ENCODE results near the gene ZBTB44. TPM values are rescaled to one million over a fixed set of nuclear protein-coding genes. Genes with fewer than 3 reads are reported as not detected.
"Not testable (repeated sequence)": the region's sequence is repeated elsewhere in the genome, so short reads cannot be mapped to it uniquely, and the experiment has no call there.

The ZBTB44 gene
- total RNA-seq, 1 donor = 41.5 TPM

DNA sequence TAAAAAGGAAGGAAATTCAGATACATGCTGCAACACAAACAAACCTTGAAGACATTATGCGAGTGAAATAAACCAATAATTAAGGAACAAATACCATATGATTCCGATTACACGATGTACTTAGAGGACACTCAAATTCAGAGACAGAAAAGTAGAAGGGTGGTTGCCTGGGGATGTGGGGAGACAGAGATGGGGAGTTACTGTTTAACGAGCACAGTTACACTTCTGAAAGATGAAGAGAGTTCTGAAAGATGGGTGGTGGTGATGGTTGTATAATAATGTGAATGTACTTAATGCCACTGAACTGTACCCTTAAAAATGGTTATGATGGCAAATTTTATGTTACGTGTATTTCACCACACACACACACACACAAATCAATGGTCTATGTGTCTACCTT, 14.7 kb downstream of the ZBTB44 start:
- H3K4me3 ChIP-seq (ENCODE audit: low read depth, low read length) = no peak overlapping the region
- DNase-seq (ENCODE audit: low read depth) = no peak
- TF ChIP-seq, protein P1, sequence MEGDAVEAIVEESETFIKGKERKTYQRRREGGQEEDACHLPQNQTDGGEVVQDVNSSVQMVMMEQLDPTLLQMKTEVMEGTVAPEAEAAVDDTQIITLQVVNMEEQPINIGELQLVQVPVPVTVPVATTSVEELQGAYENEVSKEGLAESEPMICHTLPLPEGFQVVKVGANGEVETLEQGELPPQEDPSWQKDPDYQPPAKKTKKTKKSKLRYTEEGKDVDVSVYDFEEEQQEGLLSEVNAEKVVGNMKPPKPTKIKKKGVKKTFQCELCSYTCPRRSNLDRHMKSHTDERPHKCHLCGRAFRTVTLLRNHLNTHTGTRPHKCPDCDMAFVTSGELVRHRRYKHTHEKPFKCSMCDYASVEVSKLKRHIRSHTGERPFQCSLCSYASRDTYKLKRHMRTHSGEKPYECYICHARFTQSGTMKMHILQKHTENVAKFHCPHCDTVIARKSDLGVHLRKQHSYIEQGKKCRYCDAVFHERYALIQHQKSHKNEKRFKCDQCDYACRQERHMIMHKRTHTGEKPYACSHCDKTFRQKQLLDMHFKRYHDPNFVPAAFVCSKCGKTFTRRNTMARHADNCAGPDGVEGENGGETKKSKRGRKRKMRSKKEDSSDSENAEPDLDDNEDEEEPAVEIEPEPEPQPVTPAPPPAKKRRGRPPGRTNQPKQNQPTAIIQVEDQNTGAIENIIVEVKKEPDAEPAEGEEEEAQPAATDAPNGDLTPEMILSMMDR (IDR thresholded peaks at IDR 0.05; ENCODE audit: insufficient read depth, low read depth, low read length) = no peak

DNA sequence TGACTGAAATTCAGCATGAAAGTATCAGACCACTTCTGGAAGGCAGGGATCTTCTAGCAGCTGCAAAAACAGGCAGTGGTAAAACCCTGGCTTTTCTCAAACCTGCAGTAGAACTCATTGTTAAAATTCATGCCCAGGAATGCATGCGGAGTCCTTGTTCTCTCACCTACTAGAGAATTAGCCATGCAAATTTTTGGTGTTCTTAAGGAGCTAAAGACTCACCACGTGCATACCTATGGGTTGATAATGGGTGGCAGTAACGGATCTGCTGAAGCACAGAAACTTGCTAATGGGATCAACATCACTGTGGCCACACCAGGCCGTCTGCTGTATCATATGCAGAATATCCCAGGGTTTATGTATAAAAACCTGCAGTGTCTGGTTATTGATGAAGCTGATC, 19.1 kb downstream of the ZBTB44 start:
- no peak for DNase-seq (ENCODE audit: low read depth)
- TF ChIP-seq, protein P1 (IDR thresholded peaks at IDR 0.05; ENCODE audit: insufficient read depth, low read depth, low read length) = no peak
- H3K4me3 ChIP-seq (ENCODE audit: low read depth, low read length) = no peak overlapping the region

DNA sequence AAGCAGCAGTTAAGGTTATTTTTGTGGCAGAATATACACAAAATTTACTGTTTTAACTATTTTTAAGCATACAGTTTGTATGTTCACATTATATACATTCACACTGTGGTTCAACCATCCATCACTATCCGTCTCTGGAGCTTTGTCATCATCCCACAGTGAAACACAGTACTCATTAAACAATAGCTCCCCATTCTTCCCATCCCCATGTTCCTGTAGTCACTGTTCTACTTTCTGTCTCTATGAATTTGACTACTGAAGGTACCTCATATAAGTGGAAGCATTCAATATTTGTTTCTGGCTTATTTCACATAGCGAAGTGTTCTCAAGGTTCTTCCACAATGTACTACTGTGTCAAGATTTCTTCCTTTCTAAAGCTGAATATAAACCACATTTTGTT, 32.6 kb downstream of the ZBTB44 start:
- TF ChIP-seq, protein P1 (IDR thresholded peaks at IDR 0.05; ENCODE audit: insufficient read depth, low read depth, low read length) = no peak
- no peak for DNase-seq (ENCODE audit: low read depth)

DNA sequence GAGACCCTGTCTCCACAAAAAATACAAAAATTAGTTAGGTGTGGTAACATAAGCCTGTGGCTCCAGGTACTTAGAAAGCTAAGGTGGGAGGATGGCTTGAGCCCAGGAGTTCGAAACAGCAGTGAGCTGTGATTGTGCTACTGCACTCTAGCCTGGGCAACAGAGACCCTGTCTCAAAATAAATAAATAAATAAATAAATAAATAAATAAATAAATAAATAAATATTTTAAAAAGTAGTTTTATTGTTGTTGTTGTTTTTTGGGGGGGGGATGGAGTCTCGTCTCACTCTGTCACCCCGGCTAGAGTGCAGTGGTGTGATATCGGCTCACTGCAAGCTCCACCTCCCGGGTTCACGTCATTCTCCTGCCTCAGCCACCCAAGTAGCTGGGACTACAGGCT, 33.4 kb downstream of the ZBTB44 start:
- DNase-seq (ENCODE audit: low read depth); H3K4me3 ChIP-seq (ENCODE audit: low read depth, low read length): not testable (repeated sequence)

More for the DNA sequence above, 32.6 kb downstream of the ZBTB44 start:
- H3K4me3 ChIP-seq (ENCODE audit: low read depth, low read length) = no peak overlapping the region

DNA sequence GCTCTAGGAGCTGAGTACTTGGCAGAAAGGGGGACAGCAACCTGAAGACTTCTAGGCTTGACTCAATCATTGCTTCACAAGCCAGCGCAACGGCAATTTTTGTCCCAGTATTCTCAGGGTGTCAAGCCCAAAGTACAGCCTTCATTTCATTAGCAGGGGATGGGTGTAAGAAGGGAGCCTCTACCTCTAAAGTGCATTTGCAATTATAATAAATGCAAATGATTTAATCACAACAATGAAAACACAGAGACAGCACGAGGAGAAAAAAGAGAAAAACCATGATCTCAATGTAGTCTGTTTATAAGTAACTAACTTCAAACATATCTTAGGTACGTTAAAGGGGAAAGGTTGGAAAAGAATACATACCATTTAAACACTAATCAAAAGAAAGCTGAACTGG, 34.7 kb downstream of the ZBTB44 start:
- TF ChIP-seq, protein P1 (IDR thresholded peaks at IDR 0.05; ENCODE audit: insufficient read depth, low read depth, low read length) = no peak
- H3K4me3 ChIP-seq (ENCODE audit: low read depth, low read length) = no peak overlapping the region
- no peak for DNase-seq (ENCODE audit: low read depth)

DNA sequence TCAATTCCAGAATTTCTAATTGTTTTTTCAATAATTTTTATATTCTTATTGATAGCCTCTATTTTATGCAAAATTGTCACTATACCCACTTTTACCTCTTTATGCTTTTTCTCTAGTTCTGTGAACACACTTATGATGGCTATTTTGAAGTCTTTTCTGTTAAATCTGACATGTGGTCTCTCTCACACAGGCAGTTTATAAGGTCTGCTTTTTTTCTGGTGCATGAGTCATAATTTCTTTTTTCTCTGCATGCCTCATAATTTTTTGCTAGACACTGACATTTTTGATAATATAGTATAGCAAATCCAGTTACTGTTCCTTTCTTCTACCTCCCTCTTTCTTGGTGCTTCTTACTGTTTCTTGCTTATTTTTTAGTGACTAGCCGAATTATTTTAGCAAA, 36.0 kb downstream of the ZBTB44 start:
- TF ChIP-seq, protein P1 (IDR thresholded peaks at IDR 0.05; ENCODE audit: insufficient read depth, low read depth, low read length) = no peak
- DNase-seq (ENCODE audit: low read depth) = peak; percentile 6
- no peak overlapping the region for H3K4me3 ChIP-seq (ENCODE audit: low read depth, low read length)

DNA sequence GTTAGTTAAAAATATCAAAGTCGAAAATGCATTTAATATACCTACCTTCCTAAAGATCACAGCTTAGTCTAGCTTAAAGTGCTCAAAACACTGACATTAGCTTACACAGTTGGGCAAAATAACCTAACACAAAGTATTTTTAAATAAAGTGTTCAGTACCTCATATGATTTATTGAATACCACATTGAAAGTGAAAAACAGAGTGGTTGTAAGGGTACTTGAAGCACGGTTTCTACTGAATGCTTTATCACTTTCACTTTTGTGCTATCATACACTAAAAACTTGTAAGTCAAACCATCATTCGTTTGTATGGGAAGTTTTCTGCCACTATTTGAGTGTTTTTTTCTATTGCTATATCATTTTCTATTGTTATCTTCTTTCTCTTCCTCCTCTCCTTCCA, 36.6 kb downstream of the ZBTB44 start:
- no peak for DNase-seq (ENCODE audit: low read depth)
- H3K4me3 ChIP-seq (ENCODE audit: low read depth, low read length) = no peak overlapping the region
- TF ChIP-seq, protein P1 (IDR thresholded peaks at IDR 0.05; ENCODE audit: insufficient read depth, low read depth, low read length) = no peak
